Femur (tissue), 1 donor: ENCODE data around the gene ADGRG3.

Experiments
- DNase-seq: peaks from one replicate; pipeline ENCODE4 v3.0.0-alpha.2; 2017

ADGRG3 gene

GRCh38 chr16:57682809-57683635 is 14.9 kb downstream of the ADGRG3 start:
- no peak for DNase-seq

- DNase-seq: no peak
Observed at GRCh38 chr16:57683636-57684545, 15.8 kb downstream of the ADGRG3 start.

DNA sequence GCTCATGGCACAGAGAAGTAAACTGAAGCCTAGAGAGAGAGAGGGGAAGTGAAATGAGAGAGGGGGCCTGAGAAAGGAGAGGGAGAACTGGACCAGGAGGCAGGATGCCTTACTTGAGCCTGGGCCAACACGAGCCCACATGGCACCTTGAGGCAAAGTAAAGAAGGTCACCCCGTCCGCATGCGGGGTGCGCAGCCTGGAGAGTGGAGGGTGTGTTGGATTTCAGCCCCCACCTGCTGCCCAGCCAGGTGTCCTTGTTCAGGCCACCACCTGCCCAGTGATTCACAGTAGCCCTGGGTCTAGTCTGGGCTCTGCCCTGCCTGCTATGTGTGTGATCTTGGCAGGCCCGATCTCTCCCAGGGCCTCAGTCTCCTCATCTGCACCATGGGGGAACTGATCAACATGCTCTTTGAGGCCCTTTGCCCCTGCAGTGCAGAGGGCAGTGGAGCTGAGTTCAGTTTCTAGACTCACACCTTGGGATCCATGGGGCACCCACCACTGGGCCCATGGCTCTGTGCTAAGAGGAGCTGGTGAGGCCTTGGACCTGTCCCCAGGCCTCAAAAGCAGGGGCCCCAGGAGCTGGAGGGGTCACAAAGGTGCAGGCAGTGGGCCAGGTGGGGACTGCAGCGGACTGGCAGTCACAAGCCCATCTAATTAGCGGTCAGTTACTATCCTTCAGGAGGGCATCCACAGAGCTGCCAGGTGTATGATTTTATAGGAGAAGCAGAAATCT is 16.7 kb downstream of the ADGRG3 start:
- no peak for DNase-seq

DNA sequence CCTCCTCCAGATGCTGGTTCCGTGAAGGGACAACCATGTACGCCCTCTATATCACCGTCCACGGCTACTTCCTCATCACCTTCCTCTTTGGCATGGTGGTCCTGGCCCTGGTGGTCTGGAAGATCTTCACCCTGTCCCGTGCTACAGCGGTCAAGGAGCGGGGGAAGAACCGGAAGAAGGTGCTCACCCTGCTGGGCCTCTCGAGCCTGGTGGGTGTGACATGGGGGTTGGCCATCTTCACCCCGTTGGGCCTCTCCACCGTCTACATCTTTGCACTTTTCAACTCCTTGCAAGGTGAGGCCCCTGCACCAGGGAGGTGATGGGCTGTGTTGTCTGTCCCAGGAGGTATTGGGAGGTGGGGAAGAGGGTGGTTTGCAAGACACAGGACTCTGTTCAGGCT is 17.5 kb downstream of the ADGRG3 start:
- no peak for DNase-seq

GRCh38 chr16:57686577-57686976 is 18.5 kb downstream of the ADGRG3 start:
- no peak for DNase-seq

DNA sequence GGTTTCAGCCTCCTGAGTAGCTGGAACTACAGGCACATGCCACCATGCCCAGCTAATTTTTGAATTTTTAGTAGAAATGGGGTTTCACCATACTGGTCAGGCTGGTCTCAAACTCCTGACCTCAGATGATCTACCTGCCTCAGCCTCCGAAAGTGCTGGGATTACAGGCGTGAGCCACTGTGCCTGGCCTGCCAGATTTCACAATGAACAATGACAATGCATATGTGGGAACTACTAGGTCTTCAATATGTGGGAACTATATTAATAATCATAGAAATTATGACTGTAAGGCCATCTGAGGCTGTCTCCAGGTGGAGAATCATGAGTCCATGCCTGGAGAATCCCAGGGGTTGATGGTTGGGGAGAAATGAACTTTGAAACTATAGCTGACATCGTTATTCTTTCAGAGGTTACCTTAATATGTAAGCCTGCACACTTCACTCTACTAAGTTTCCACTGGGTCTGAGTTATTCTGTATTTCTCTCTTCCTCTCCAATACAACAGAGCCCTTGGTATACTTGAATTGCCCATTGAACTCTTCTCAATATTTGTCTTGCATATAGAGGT is 19.3 kb downstream of the ADGRG3 start:
- DNase-seq: no peak

GRCh38 chr16:57688487-57688986 is 20.4 kb downstream of the ADGRG3 start:
- DNase-seq: no peak

- DNase-seq: no peak
Observed at GRCh38 chr16:57688987-57689761, 21.1 kb downstream of the ADGRG3 start.

GRCh38 chr16:57689762-57690558 is 21.9 kb downstream of the ADGRG3 start:
- DNase-seq: peak; percentile 64

DNA sequence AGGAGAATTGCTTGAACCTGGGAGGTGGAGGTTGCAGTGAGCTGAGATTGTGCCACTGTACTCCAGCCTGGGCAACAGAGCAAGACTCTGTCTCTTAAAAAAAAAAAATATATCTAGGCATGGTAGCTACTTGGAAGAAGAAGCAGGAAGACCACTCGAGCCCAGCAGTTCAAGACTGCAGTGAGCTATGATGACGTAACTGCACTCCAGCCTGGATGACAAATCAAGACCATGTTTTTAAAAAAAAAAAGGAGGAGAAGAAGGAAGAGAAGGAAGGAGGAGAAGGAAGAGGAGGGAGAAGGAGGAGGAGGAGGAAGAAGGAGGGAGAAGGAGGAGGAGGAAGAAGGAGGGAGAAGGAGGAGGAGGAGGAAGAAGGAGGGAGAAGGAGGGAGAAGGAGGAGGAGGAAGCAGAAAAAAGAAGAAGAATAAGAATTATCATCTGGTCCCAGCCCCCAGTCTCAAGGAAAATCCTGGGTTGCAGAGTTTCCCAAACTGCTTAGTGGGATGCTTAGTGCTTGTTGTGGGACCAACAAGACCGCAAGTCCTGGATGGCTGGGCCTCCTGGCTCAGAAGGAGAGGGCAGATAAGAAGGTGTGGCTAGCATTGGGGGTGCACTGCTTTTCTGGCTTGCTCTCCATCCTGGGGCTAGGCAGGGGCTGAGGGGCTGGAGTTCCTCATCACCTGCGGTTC is 22.8 kb downstream of the ADGRG3 start:
- DNase-seq: no peak

GRCh38 chr16:57692636-57693035 is 24.5 kb downstream of the ADGRG3 start:
- no peak for DNase-seq

- no peak for DNase-seq
Observed at GRCh38 chr16:57693550-57693949, 25.4 kb downstream of the ADGRG3 start.

GRCh38 chr16:57694231-57694724 is 26.2 kb downstream of the ADGRG3 start:
- DNase-seq: no peak

- DNase-seq: peak; percentile 41
Observed at GRCh38 chr16:57694725-57695679, 26.9 kb downstream of the ADGRG3 start, which contains the start of gene DRC7. DRC7 (plus strand) TSS chr16:57694806; CDS start chr16:57697950, 3,144 bp downstream.

DNA sequence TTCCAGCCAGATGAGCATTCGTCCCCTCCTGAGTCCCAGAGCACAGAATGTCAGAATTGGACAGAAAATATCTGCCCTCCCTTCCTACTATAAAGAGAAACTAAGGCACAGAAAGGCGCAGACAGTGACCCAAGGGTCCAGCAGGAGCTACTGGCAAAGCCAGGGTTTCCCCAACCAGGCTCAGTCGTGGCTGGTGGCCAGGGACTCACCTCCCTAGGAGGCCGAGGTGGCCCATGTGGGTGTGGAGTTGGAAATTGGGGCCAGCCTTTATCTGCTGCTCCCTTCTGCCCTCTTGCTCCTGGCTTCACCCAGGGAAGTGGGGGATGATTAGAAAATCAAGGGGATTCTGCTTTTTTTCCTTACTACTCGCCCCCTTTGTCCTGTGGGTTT is 27.6 kb downstream of the ADGRG3 start:
- DNase-seq: no peak

GRCh38 chr16:57696240-57696639 is 28.1 kb downstream of the ADGRG3 start:
- no peak for DNase-seq

- DNase-seq: no peak
Observed at GRCh38 chr16:57697896-57698537, 29.9 kb downstream of the ADGRG3 start.

DNA sequence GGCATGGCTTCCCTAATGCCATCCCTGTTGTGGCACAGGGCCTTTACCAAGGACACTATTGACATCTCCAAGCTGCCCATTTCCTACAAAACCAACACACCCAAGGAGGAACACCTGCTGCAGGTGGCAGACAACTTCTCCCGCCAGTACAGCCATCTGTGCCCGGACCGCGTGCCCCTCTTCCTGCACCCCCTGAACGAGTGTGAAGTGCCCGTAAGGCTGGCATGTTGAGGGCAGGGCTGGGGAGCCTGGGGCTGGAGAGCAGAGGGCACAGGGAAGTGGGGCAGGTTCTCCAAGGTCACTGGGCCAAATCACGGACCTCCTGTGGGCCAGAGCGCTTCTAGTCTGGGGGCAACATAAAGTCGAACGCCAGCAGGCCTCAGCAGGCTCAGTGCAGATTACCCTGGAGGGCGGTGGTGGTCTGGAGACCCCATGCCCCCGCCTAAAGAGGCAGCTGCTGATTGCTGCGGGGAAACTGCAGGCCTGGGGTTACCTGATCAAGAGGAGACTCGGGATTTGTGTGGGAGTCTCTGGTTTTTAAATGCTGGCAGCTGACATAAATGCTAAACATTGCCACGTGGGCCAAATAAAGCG is 30.8 kb downstream of the ADGRG3 start:
- no peak for DNase-seq
